Measurements from ENCODE around the gene PPEF1.
"Not testable (repeated sequence)": the region's sequence is repeated elsewhere in the genome, so short reads cannot be mapped to it uniquely, and the experiment has no call there.

Gene PPEF1

DNA sequence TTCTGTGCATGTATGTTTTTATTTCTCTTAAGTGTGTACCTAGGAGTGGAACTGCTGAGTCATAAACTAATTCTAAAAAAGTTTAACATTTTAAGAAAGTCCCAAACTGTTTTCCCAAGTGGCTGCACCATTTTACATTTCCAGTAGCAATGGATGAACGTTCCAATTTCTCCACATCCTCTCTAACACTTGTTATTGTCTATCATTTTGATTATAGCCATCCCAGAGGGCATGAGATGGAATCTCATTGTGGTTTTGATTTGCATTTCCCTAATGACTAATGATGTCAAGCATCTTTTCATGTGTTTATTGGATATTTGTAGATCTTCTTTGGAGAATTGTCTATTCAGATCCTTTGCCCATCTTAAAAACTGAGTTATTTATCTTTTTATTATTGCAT, 82.5 kb downstream of the PPEF1 start:
- no peak for DNase-seq
- intact Hi-C loops (cut with DNase I): no loop called here

DNA sequence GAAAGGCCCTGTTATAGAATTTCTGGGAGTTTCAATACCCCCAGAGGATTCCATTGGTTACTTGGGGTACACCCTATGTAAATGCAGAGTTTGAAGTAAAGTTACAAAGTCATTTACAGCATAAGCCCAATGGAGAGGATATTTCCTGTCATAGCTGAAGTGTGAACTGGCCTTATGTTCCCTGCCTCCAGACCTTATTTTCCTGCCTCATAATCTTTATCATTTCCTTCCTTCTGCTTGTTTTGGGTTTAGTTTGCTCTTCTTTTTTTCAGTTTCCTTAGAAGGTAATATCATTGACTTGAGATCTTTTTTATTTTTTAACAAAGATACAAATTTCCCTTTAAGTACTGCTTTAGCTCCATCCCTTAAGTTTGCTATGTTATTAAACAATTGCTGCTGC, 85.4 kb downstream of the PPEF1 start:
- intact Hi-C loops (cut with DNase I): no loop called here
- DNase-seq: no peak

DNA sequence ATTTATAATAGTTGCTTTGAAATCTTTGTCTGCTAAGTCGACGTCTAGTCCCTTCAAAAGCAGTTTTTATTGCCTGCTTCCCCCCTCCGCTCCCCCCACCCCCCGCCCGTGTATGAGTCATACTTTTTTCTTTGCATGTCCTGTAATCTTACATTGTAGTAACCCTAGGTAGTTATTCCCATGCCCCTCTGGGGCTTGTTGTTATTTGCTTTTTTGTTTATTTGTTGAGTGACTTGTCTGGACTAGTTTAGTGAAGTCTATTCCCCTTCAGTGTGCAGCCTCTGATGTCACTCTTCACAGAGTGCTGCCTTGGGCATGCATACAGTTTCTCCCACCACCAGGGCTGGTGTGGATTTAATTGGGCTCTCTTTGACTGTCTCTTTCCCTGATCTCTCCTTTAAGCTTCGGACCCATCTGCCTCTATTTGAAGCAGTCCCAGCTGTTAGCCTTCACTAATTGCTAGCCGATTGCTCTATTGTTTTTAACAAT, 86.2 kb downstream of the PPEF1 start:
- intact Hi-C loops (cut with DNase I): no loop called here

DNA sequence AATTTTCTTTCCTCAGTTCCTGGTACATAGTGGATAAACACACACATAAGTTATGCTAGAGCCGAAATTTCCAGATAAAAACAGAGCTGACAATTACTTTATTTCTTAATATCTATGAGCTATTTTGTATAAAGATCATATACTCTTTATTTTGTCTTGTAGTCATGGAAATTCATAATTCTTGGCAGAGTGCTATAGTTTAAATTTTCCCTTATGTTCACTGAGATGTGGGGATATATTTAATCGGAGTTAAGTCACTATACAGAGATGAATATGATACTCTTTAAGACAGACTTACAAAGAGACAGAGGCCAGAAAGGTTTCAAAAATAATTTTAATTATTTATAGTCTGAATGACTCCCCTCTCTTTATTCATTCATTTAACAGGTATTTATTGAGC, 89.7 kb downstream of the PPEF1 start:
- intact Hi-C loops (cut with DNase I): no loop called here
- DNase-seq: no peak

More for the DNA sequence above, 86.2 kb downstream of the PPEF1 start:
- DNase-seq: no peak

DNA sequence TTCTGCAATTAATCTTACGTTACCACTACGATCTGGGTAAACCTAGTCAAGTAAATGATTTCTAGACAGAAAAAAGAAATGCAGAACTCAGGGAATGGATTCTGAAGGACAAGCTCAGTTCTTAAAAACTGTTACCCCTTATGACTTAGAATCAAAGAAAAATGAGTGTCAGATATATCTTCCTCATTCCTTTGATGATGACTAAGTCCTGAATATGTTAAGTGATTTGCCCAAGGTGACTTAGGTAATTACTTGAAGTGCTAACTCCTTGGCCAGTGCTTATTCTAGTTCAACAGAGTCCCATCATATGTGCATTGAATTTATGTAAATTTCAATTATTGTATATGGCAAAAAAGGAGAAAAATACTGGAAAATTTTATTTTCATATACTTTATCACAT, 92.5 kb downstream of the PPEF1 start:
- intact Hi-C loops (cut with DNase I): no loop called here
- DNase-seq: no peak

DNA sequence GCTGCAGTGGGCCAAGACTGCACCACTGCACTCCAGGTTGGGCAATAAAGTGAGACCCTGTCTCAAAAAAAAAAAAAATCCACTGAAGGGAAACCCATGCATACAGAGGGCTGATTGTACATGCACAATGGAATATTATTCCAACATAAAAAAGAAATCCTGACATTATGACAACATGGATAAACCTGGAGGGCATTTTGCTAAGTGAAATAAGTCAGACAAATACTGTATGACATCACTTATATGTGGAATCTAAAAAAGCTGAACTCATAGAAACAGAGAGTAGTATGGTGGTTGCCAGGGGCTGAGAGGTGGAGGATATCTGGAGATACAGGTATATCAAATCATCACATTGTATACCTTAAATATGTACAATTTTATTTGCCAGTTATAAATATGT, 102.2 kb downstream of the PPEF1 start:
- intact Hi-C loops (cut with DNase I): no loop called here
- DNase-seq: no peak

DNA sequence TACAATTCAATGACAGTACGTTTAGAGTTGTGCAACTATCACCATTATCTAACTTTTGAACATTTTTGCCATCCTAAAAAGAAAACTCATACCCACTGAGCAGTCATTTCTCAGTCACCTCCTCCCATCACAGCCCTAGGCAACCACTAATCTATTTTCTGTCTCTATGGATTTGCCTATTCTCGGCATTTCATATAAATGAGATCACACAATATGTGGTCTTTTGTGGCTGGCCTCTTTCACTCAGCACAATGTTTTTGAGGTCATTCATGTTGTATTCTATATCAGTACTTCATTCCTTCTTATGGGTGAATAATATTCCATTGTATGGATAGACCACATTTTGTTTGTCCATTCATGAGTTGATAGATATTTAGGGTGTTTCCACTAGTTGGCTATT, 103.0 kb downstream of the PPEF1 start:
- DNase-seq: no peak
- intact Hi-C loops (cut with DNase I): no loop called here

DNA sequence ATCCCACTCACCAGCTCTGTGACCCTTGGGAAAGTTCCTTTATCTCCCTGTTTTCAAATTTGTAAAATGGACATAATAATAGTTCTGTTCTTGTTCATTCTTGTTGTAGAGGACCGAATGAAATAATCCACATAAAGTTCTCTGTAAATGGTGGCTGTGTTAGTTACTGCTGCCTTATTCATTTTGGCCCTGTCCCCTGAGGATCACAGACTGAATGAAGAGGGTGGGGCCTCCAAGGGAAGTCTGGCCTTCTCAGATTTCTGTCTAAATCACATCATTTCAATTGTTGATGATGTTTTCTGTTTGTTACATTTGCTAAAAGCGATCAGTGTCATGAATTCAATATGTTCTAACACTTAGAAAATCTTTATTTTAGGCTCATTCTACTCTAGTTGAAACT, 117.9 kb downstream of the PPEF1 start:
- DNase-seq: no peak
- intact Hi-C loops (cut with DNase I): no loop called here

DNA sequence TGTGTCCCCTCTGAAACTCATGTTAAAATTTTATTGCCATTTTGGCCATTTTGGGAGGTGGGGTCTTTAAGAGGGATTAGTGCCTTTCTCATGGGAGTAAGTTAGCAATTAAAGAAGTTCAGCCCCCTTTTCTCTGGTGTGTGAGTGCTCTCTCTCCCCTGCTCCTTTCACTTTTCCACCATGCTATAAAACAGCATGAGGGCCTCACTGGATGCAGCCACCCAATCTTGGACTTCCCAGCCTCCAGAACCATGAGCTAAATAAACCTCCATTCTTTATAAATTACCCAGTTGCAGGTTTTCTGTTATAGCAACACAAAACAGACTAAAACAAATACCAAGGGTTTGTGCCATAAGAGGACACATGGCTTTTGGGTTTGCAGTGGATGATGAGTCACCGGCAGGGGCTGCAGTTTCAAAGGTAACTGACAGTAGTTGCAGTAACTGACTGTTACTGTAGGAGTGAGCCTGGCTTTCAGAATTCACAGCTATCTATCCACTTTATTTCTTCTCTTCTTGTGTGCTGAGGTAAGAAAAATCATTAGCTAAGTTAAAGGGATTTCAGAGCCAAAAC, 121.5 kb downstream of the PPEF1 start:
- intact Hi-C loops (cut with DNase I): no loop called here

DNA sequence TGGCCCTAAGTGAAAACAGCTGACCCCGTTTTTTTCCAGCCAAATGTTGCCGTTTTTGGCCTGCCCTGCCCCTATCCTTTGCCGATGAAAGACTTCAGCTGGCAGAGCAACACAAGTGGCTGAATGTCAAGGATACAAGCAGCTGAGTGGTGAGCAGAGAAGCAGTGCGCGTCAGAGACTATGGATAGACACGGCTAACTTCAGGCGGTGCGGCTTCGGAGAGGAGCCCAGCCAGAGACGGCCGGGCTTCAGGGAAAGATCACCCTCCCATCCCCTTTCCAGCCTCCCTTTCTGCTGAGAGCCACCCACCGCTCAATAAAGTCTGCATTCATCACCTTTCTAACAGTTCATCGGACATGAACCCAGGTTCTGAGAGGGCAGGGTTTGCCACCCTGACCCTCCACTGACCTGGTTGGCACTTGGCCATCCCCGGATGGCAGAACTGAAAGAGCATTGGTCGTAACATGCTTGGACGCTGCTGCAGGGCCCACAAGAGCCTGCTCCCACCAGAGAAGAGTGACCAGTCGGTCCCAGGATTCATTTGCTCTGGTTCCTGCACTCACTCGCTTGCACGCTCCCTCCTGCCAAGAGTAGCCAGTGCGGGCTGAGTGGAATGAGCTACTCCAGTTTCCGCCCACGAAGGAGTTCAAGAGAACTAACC, 125.8 kb downstream of the PPEF1 start:
- DNase-seq: peak in 3 of 10 donors; percentile 6 to 75 (median 14)
- intact Hi-C loops (cut with DNase I): no loop called here

More for the DNA sequence above, 121.5 kb downstream of the PPEF1 start:
- DNase-seq: no peak

DNA sequence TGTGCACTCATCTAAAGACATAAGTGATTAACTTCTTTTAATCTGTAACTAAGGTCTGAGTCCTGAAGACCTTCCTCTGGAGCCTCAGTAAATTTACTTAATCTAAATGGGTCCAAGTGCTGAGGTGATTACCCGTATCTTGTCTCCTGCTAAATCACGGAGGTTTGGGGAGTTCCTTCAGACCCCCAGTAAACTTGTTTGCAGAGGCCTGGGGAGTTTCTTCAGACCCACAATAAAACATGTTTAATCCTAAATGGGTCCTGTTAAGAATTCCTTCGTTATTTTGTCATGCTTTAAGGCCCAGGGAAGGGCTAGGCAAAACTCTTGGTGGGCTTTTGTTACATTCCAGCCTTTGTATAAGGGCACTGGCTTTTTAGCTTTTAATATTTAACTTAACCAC, 140.5 kb downstream of the PPEF1 start:
- DNase-seq; intact Hi-C loops (cut with DNase I): not testable (repeated sequence)

DNA sequence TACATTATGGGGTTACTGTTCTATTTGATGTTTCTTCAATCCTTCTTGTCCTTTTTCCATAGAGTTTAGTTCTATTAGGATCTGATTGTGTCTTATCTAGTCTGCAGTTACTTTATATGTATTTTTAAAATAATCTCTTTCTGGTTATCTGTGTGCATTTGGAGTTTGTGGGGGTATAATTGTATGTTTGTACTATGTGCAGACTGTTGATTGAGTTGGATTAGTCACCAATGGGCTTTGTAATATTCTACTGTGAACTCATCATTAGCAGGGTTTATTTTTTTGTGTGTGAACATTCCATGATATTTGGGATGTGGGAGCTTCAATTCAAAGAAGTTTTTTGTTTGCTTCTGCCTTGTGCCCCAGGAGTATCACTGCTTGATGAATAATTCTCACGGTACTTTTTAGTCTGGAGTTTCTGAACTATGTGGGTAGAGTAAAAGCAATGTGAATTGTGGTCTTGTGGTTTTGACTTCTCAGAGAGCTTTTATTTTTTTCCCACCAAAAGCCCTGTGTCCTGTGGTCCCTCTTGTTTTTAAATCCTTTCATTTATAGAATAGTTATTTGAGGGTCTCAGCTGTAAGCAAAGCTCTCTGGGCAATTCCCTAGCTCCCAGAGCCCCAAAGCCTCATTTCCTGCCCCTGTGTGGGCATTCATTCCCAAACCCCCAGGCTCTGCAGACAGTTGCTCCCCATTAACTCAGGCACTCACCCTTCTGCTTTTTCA, 148.6 kb downstream of the PPEF1 start:
- intact Hi-C loops (cut with DNase I): no loop called here
- no peak for DNase-seq

DNA sequence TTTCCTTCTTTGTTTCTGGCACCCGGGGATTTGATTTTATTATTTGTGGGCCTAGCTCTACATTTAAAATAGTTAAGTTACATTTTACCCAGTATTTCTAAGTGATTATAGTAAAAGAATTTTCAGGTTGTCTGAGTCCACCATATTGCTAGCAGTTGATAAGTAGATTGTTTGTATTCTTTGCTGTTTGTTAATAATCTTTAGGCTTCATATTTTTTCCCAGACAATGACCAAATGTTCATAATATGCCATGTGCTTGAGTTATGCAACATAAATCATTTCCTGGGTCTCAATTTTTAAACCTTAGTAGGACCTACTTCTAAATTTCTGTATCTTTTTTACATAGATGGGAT, 149.2 kb downstream of the PPEF1 start:
- DNase-seq: no peak
- intact Hi-C loops (cut with DNase I): no loop called here

DNA sequence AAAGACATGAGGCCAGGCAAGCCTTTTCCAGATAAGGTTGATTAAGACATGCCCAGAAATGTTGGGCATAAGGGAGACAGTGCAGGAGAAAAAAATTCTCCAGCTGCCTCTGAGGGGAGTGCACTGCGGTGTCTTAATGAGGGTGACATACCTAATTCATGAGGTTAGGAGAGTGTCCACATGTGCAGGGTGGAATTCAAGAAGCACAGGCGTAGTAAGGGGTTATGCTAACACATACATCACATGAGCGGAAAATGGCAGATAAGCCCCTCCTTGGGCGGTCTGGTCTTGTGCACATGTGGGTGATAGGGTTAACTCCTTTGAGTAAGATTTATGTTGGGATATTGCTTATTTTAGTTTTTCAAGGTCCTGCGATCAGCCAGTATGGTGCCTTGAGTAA, 154.1 kb downstream of the PPEF1 start:
- intact Hi-C loops (cut with DNase I): no loop called here
- no peak for DNase-seq

DNA sequence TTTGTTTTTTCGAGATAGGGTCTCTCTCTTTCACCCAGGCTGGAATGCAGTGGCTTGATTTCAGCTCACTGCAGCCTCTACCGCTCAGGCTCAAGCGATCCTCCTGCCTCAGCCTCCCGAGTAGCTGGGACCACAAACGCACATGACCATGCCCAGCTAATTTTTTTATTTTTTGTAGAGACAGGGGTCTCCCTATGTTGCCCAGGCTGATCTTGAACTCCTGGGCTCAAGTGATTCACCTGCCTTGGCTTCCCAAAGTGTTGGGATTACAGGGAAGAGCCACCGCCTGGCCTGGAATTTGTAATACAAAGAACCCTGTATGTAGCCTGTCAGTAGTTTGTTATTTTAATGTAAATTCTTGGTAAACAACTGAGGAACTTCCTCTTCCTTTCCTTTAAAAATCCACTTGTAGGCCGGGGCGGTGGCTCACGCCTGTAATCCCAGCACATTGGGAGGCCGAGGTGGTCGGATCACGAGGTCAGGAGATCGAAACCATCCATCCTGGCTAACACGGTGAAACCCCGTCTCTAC, 157.0 kb downstream of the PPEF1 start:
- intact Hi-C loops (cut with DNase I): no loop called here
- DNase-seq: no peak

DNA sequence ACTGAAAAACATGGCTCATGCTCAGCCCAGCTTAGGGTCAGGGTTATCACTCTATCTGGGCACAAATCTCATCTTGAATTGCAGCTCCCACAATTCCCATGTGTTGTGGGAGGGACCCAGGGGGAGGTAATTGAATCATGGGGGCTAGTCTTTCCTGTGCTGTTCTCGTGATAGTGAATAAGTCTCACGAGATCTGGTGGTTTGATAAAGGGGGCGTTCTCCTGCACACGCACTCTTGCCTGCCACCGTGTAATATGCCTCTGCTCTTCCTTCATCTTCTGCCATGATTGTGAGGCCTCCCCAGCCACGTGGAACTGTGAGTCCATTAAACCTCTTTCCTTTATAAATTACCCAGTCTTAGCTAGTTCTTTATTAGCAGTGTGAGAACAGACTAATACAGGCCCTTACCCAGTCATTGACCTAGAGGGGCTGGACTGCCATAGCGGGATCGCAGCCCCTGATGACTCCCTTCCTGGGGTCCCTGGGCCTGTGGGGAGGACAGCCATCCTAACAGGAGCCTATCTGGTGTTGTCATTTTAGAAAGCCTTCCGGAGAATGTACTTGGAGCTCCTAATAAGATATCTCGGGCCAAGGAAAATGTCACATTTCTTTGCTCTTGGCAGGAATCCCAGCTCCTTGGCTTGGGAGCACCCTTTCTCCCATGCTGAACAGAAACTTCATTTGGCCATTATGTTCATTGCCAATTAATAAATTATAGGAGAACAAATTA, 163.9 kb downstream of the PPEF1 start:
- no peak for DNase-seq
- intact Hi-C loops (cut with DNase I): no loop called here

DNA sequence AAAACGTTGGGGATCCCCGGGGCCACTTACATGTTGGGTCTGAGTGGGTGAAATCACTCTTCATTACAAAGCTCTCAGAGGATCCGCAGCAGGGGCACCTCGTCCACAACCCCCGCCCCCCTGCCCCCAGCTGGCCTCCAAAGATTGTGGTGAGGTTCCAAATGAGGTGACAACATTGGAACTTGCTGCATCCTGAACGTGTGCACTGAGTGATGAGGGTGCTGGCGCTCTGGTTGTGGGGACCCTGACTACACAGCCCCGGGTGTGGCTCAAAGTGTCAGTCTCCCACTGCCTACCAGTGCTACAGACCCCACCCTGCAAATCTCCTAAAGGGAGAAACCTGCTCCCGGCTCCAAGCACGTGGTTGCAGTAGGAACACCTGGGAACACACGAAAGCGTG, 164.5 kb downstream of the PPEF1 start:
- no peak for DNase-seq

DNA sequence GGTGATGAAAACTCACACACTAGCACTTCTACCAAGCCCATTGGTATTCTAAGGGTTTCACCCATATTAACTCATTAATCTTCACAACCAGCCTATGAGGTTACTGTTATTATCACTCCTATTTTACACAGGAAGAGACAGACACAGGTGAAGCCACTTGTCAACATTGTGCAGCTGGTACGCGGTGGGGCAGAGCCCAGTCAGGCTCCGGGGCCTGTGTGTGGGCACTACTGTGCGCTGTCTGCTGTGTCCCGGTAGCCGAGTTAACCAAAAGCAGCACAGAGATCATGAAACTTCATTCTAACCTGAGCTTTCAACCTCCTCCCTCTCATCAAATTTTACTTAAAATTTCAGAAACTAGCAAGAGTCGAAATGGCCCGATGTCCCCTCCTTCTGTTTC, 165.2 kb downstream of the PPEF1 start:
- intact Hi-C loops (cut with DNase I): no loop called here
- no peak for DNase-seq

More for the DNA sequence above, 164.5 kb downstream of the PPEF1 start:
- intact Hi-C loops (cut with DNase I): no loop called here

DNA sequence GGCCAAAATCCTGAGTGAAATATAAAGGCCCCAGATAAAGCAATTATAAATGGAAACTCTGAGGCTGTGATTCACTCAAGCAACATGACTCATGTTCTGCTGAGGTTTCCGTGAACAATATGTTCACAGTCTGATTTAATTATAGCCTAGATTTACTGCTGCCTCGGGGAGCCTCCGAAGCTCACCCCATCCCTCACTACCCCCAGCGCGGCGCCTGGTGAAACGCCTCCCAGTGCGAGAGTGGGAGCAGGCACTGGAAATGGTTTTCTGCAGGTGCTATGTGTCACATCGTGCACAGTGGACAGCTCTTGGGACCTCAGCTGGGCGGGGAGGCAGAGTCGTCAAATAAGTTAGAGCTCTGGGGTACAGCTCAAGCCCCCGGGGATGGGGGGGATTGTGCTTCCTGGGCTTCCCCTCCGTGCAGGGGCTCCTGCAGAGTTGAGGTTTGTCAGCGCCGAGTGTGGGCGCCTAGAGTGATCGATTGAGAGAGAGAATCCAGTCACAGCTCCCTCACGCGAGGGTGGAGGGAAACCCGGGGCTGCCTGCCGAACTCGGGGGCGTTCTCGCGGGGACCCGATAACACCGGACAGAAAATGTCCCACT, 165.8 kb downstream of the PPEF1 start:
- peak in 7 of 10 donors; percentile 31 to 91 (median 71) for DNase-seq
- intact Hi-C loops (cut with DNase I): no loop called here

DNA sequence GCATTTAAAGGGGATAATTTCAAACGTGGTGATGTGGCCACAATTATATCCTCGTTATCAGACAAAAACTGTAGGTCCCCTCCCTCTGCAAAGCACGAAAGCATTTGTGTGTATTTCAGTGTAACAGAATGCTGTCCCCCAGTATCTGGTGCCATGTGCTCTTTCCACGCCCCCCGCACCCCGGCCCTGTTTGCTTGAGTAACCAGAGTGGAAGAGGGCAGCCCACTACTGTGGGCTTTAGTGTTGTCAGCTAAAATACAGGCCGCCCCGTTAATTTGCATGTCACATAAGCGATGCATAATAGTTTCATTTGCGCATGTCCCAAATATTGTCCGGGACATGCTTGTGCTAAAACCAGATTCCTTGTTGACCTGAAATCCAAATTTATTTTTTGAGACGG, 166.4 kb downstream of the PPEF1 start:
- intact Hi-C loops (cut with DNase I): no loop called here
- peak in 1 of 10 donors; percentile 41 for DNase-seq
